Calu3 (cell line): ENCODE measurements around the gene SRRM4. TPM values are rescaled to one million over a fixed set of nuclear protein-coding genes. Genes with fewer than 3 reads are reported as not detected.

Experiments used
- BruUV-seq: library from RNA; stranded (reverse); fragments of 400-500 nt; replicated peaks from 2 replicates; lab custom pipeline; 2021; lab: Mats Ljungman, UMichigan
- CTCF ChIA-PET: fragments of 300-600 bp; sonication (Branson Sonifier 250); formaldehyde crosslinking; loops from one replicate; lab custom pipeline; 2022; ENCODE audit warnings: antibody characterized with exemption; lab: Charles Lee
- DNase-seq: peaks from one replicate; pipeline ENCODE4 v3.0.0; 2022
- H3K27ac Mint-ChIP-seq: one replicate; pipeline ENCODE4 v1.8.0; 2022; ENCODE audit warnings: mixed read lengths; ENCODE audit not compliant: unreplicated experiment
- H3K27me3 Mint-ChIP-seq: one replicate; pipeline ENCODE4 v1.8.0; 2022; ENCODE audit warnings: mixed read lengths; ENCODE audit not compliant: unreplicated experiment
- H3K36me3 Mint-ChIP-seq: one replicate; pipeline ENCODE4 v1.8.0; 2022; ENCODE audit warnings: mild to moderate bottlenecking, moderate library complexity, mixed read lengths; ENCODE audit not compliant: insufficient read depth, unreplicated experiment
- H3K4me1 Mint-ChIP-seq: one replicate; pipeline ENCODE4 v1.8.0; 2022; ENCODE audit warnings: mild to moderate bottlenecking, low read depth, mixed read lengths; ENCODE audit not compliant: unreplicated experiment
- H3K4me3 Mint-ChIP-seq: one replicate; pipeline ENCODE4 v1.8.0; 2022; ENCODE audit warnings: mild to moderate bottlenecking, low read depth, moderate library complexity, mixed read lengths; ENCODE audit not compliant: unreplicated experiment
- H3K9me3 Mint-ChIP-seq: one replicate; pipeline ENCODE4 v1.8.0; 2022; ENCODE audit warnings: low read depth, mixed read lengths; ENCODE audit not compliant: unreplicated experiment
- intact Hi-C: fragments of 100-400 bp; cut with micrococcal nuclease; formaldehyde crosslinking; loops from one replicate; pipeline ENCODE4 v1.10.0; 2022; ENCODE audit not compliant: unreplicated experiment
- total RNA-seq: library from RNA; stranded (reverse); gene quantifications from 2 replicates; pipeline ENCODE4 v1.2.3, GENCODE V29; 2022
- TF ChIP-seq, protein P1 (sequence below): fragments of 200-600 bp; IDR thresholded peaks from one replicate; pipeline ENCODE4 v1.8.0; 2022; ENCODE audit warnings: antibody characterized with exemption; ENCODE audit not compliant: unreplicated experiment

SRRM4 gene
- total RNA-seq, 1 experiment from 2014 or later: not detected

DNA sequence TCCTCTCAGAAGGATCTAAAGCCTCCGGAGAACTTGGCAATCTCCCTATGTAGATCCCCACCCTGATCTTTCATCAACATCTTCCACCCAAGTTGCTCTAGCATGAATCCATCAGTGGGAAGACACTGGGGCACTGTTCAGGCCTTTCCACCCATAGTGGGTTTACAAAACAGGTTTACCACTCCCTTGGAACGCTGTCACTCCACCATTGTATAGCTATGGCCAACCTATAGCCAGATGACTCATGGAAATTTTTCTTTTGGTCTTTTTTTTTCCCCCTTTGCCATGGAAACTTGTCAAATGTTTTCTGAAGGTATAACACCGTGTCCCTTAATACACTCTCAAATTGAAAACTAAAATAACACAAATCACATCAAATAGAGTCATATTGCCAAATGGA is 186.6 kb downstream of the SRRM4 start:
- intact Hi-C loops: no loop called here
- peaks cover 71% of the 10 kb centered on the region for H3K27me3 Mint-ChIP-seq
- no TSS peak for BruUV-seq
- H3K27ac Mint-ChIP-seq: no peak overlapping the region
- peaks cover 2% of the 10 kb centered on the region for H3K9me3 Mint-ChIP-seq
- H3K4me3 Mint-ChIP-seq: no peak overlapping the region
- CTCF ChIA-PET: interaction anchor here (0.7 kb wide), 1 partner anchor 1943 kb away, joined by 3 read pairs; no protein-coding TSS in a partner anchor
- H3K36me3 Mint-ChIP-seq: no peaks in the 10 kb centered on the region
- peaks cover 41% of the 10 kb centered on the region for H3K4me1 Mint-ChIP-seq
- DNase-seq: no peak
- TF ChIP-seq, protein P1, sequence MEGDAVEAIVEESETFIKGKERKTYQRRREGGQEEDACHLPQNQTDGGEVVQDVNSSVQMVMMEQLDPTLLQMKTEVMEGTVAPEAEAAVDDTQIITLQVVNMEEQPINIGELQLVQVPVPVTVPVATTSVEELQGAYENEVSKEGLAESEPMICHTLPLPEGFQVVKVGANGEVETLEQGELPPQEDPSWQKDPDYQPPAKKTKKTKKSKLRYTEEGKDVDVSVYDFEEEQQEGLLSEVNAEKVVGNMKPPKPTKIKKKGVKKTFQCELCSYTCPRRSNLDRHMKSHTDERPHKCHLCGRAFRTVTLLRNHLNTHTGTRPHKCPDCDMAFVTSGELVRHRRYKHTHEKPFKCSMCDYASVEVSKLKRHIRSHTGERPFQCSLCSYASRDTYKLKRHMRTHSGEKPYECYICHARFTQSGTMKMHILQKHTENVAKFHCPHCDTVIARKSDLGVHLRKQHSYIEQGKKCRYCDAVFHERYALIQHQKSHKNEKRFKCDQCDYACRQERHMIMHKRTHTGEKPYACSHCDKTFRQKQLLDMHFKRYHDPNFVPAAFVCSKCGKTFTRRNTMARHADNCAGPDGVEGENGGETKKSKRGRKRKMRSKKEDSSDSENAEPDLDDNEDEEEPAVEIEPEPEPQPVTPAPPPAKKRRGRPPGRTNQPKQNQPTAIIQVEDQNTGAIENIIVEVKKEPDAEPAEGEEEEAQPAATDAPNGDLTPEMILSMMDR: no peak

- Mint-ChIP-seq H3K27ac (no peak overlapping the region), H3K4me1 (peaks cover 41% of the 10 kb centered on the region), H3K4me3 (no peak overlapping the region), H3K27me3 (peaks cover 65% of the 10 kb centered on the region), H3K36me3 (no peaks in the 10 kb centered on the region), H3K9me3 (peaks cover 2% of the 10 kb centered on the region)
- intact Hi-C loops: no loop called here
- TF ChIP-seq, protein P1: no peak
- BruUV-seq: no TSS peak
- DNase-seq: no peak
- CTCF ChIA-PET: no interaction called here
Measured at GRCh38 chr12:119168721-119169120, 187.4 kb downstream of the SRRM4 start.

- BruUV-seq: no TSS peak
- CTCF ChIA-PET: no interaction called here
- intact Hi-C loops: no loop called here
Measured at GRCh38 chr12:119169150-119169549, 187.8 kb downstream of the SRRM4 start.

GRCh38 chr12:119171291-119171690 is 189.9 kb downstream of the SRRM4 start:
- H3K27ac Mint-ChIP-seq: no peak overlapping the region
- TF ChIP-seq, protein P1: no peak
- peaks cover 2% of the 10 kb centered on the region for H3K9me3 Mint-ChIP-seq
- H3K4me3 Mint-ChIP-seq: no peak overlapping the region
- DNase-seq: no peak
- CTCF ChIA-PET: interaction anchor here (0.7 kb wide), 1 partner anchor 23 kb away, joined by 3 read pairs; no protein-coding TSS in a partner anchor
- peaks cover 41% of the 10 kb centered on the region for H3K4me1 Mint-ChIP-seq
- peaks cover 42% of the 10 kb centered on the region for H3K27me3 Mint-ChIP-seq
- no TSS peak for BruUV-seq
- intact Hi-C loops: no loop called here
- H3K36me3 Mint-ChIP-seq: no peaks in the 10 kb centered on the region

More at GRCh38 chr12:119169150-119169549, 187.8 kb downstream of the SRRM4 start:
- no peaks in the 10 kb centered on the region for H3K36me3 Mint-ChIP-seq
- DNase-seq: no peak
- TF ChIP-seq, protein P1: no peak
- H3K9me3 Mint-ChIP-seq: peaks cover 2% of the 10 kb centered on the region
- H3K4me3 Mint-ChIP-seq: no peak overlapping the region
- H3K27ac Mint-ChIP-seq: no peak overlapping the region
- peaks cover 61% of the 10 kb centered on the region for H3K27me3 Mint-ChIP-seq
- H3K4me1 Mint-ChIP-seq: peaks cover 41% of the 10 kb centered on the region
